HG02938 (cell line): ENCODE data around the gene CD300LD.
"Not testable (repeated sequence)": the region's sequence is repeated elsewhere in the genome, so short reads cannot be mapped to it uniquely, and the experiment has no call there.

ENCODE experiments used
- ATAC-seq: cut with Tn5 transposase; IDR thresholded peaks from one replicate; pipeline ENCODE4 v1.9.1; 2021; ENCODE audit warnings: mild to moderate bottlenecking, moderate library complexity; ENCODE audit not compliant: unreplicated experiment

Gene CD300LD

GRCh38 chr17:74592087-74592990 lies at the start of gene CD300LD:
Gene CD300LD (minus strand): TSS chr17:74592283. CDS start chr17:74592202, 81 bp downstream.
- no peak for ATAC-seq

DNA sequence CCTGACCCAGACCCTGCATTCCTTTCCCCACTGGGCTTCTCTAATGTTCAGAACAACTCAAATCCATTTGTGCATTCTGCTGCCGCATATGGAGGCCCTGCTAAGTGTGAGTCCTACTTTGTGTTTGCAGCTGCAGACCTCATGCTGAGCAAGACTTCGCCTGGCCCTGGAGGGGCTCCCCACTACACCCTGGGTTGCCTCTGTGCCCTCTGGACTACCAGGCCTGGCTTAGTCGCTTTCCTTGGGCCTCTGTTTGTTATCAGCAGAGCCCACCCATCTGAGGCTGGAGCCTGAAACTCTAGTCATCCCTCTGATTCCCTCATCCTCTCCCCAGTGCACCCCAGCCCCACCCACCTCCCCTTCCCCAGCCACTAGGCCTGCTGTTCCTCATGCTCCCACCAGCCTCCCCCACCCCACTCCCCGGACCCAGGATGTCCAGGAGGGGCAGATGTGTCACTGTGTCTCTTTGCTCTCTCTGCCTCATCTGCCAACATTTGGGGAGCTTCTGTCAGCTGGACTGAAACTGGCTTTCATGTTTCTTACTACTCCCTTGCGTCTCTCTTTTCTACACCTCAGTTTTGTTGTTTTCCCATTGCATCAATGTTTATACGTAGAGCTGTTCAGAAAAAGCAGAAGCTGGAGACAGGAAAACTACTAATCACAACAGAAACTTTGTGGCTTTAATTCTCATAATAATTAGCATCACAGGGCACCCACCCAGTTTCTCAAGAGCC lies 49.3 kb upstream of the CD300LD start:
- no peak for ATAC-seq

- no peak for ATAC-seq
Measured at GRCh38 chr17:74639704-74640151, 47.6 kb upstream of the CD300LD start.

- no peak for ATAC-seq
Measured at GRCh38 chr17:74637926-74638325, 45.8 kb upstream of the CD300LD start.

GRCh38 chr17:74637265-74637664 lies 45.2 kb upstream of the CD300LD start:
- no peak for ATAC-seq

GRCh38 chr17:74636541-74637085 lies 44.5 kb upstream of the CD300LD start:
- not testable (repeated sequence) for ATAC-seq

DNA sequence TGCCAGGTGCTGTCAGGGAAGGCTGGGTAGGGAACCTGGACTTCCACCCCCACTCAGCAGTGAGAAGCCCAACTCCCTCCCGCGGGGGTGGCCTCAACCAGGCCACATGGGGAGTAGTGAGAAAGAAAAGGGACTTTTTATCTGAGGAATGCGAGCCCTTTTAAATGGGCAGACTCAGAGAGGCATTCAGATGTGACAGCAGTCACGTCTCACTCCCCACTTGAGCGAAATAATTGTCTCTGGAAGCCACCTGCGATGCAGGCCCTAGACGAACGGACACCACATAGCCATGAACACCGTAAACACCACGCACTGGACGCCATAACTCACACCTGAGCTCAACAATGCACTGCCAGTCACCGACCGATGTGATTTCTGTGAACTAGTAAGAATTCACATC lies 43.3 kb upstream of the CD300LD start:
- no peak for ATAC-seq

DNA sequence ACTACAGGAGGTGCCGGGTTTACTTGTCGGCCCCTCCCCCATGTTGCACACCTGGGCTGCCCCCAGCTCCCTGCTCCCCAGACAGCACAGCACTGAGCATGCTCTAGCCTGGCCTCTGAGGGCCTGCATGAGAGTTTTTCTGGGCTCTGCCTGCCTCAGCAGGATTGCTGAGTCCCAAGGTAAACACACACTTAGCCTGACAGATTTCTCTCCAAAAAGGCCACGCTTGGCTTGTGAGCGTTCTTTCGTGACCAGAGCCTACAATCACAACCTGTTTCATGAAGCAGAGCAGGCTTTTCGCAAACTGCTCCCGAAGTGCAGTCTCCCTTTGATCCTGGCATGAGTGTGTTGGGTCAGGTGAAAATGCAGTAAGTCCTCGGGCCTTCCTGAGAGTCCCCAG lies 41.2 kb upstream of the CD300LD start:
- ATAC-seq = no peak

DNA sequence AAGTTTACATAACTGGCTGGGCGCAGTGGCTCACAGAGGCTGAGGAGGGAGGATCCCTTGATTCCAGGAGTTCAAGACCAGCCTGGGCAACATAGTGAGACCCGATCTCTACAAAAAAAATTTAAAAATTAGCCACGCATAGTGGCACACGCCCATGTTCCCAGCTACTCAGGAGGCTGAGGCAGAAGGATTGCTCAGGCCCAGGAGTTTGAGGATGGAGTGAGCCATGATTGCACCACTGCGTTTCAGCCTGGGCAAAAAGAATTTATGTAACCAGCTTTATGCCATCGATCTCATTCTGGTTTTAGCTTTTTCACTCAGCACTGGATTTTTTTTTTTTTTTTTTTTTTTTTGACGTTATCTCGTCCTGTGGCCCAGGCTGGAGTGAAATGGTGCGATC lies 40.5 kb upstream of the CD300LD start:
- no peak for ATAC-seq

DNA sequence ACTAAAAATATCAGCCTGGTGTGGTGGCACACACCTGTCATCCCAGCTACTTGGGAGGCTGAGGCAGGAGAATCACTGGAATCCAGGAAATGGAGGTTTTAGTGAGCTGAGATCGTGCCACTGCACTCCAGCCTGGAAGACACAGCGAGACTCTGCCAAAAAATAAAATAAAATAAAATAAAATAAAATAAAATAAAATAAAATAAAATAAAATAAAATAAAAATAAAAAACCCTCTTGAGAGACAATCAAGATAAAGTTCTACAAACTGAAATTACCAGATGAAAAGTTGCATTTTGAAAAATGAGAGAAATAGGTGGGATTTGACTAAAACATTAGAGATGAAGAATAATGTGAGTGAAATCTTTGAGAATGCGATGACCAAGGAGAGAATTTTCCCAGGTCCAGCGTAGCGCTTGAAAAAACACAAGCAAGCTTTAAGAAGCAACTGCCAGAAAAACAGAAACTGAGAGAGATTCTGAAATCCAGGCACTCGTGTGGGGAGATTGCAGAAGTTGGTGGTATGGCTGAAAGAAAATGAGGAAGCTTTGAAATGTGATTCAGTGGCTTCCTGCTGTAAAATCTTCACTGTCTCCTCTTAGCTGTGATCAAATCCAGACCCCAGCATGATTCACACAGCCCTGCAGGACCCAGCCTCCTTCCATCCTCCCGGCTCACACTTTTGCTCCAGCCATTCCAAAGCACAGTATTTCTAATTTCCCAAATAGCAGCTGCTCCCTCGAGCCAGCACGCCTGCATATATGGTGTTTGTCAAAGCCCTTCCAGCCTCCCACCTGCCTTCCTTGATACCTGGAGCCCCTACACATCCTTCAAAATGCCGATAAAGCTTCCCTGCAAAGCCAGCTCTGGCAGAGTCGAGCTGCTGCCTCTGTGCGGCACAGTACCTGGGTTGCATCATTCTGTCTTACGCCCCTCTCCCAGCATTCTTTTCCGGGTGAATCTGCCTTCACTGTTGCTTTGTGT lies 39.7 kb upstream of the CD300LD start:
- ATAC-seq = no peak

DNA sequence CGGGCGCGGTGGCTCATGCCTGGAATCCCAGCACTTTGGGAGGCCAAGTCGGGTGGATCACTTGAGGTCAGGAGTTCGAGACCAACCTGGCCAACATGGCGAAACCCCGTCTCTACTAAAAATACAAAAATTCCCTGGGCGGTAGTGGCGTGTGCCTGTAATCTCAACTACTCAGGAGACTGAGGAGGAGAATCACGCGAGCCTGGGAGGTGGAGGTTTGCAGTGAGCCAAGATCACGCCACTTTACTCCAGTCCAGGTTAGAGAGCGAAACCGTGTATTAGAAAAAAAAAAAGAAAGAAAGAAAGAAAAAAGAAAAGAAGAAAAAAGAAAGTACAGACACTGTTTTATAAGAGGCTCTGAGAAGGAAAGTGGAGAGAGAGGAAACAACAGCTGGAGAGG lies 38.2 kb upstream of the CD300LD start:
- not testable (repeated sequence) for ATAC-seq

DNA sequence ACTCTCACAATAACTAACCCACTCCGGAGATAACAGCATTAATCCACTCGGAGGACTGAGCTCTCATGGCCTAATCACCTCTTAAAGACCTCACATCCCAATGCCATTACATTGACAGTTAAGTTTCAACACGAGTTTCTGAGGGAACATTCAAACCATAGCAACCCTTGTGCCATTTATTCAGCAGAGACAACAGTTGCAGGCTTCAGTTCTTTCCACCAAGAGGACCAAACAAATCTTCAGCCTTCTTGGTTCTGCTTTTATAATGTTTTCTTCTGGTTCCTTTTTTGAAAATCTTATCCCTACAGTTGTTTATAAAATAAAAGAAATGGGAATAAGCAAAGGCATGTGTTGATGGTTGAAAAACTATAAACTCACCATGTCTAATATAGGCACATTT lies 33.6 kb upstream of the CD300LD start:
- ATAC-seq = no peak

DNA sequence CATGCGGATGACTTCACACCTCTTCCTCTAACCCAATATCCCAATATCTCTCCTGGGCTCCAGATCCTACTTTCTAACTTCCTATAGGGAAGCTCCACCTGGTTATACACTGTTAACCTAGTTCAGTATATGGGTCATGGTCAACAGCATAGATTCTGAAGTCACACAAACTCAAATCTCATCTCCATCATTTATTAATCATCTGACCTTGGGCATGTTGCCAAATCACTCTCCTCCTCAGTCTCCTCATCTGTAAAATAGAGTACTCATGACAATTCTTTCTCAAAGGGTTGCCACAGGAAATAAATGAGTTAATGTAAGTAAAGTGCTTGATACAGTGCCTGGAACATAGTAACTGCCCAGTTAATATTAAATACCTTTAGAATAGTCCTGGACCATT lies 32.0 kb upstream of the CD300LD start:
- ATAC-seq = no peak

DNA sequence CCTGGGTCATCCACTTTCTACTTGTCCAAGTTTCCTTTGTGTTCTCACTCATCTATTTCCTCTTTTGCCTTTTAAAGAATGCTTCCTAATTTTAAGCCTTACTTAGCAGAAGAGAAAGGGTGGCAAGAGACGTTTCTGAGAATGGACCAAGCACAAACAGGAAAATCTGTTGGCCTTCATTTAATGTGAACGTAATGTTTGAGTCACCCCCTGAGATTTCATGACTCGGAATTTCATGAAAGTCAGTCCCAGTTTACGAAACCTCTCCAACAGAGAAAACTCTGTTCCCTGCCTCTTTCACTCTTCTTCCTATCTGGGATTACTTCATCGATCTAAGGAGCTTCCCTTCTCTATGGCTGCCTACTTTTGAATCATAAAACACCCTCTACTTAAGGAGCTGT lies 31.6 kb upstream of the CD300LD start, which contains the start of gene CD300E:
Gene CD300E, minus strand, starts transcription at position 46 of the 401 bp plus-strand sequence. CDS start 117 bp downstream, outside the sequence.
- ATAC-seq = no peak

GRCh38 chr17:74619077-74619673 lies 27.1 kb upstream of the CD300LD start:
- ATAC-seq = no peak

DNA sequence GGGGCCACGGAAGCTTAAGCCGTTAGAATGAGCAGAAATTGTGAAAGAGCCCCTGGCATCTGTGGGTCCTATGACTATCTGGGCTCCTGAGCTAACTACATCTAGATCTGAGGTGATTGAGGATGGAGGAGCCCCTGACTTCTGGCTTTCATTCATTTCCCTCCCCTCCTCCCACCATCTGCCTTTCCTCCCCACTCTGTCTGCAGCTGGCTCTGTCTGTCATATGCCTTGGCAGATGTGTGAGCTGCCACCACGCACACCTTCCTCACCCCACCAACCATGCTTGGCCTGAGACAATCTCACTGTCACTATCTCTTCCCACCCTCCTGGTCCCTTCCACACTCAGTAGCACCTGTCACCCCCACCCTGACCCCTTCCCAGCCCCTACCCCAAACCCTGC lies 26.4 kb upstream of the CD300LD start:
- ATAC-seq = no peak

GRCh38 chr17:74616696-74617095 lies 24.6 kb upstream of the CD300LD start:
- no peak for ATAC-seq

DNA sequence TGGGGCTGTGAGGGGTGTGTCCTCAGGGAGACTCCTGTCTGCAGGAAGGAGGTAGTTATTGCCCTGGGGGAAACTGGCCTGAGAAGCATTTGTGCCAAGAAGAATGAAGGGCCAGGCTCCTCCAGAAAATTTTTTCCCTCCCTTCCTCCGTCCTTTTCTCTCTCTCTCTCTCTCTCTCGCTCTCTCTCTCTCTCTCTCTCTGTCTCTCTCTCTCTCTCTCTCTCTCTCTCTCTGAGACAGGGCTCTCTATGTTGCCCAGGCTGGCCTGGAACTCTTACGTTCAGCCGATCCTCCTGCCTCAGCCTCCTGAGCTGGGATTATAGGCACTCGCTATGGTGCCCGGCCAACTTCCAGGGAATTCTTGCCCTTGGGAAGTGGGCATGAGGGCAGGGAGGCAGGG lies 20.0 kb upstream of the CD300LD start:
- no peak for ATAC-seq

- no peak for ATAC-seq
Measured at GRCh38 chr17:74610108-74610507, 18.0 kb upstream of the CD300LD start.

GRCh38 chr17:74608511-74608910 lies 16.4 kb upstream of the CD300LD start:
- ATAC-seq = no peak
